PC-9 (cell line): ENCODE data around the gene ASCC3.

ENCODE experiments used
- CTCF ChIP-seq: fragments of 200-600 bp; sonication (generic); conservative IDR thresholded peaks from 2 replicates; pipeline ENCODE4 v1.6.1; 2017; ENCODE audit warnings: mixed run types, antibody characterized with exemption, mild to moderate bottlenecking, moderate library complexity
- EZH2 ChIP-seq: fragments of 200-600 bp; sonication (generic); IDR thresholded peaks from 2 replicates; pipeline ENCODE4 v1.8.0; 2017; ENCODE audit warnings: antibody characterized with exemption, low read depth

GRCh38 chr6:100568255-100568654 lies 312.9 kb downstream of the ASCC3 start:
- TF ChIP-seq CTCF (no peak), EZH2 (no peak)
